HG02840 (cell line): ENCODE measurements around the gene RPH3AL.

Experiments
- ATAC-seq: cut with Tn5 transposase; IDR thresholded peaks from one replicate; pipeline ENCODE4 v1.9.1; 2021; ENCODE audit warnings: mild to moderate bottlenecking, moderate library complexity, moderate number of reproducible peaks; ENCODE audit not compliant: unreplicated experiment, low FRiP score

RPH3AL gene

GRCh38 chr17:352421-353212, at the start of gene RPH3AL:
Gene RPH3AL, minus strand, starts transcription at chr17:352807. Its CDS starts 25,264 bp downstream, at chr17:327543.
- no peak for ATAC-seq

- ATAC-seq, result no peak
Measured at GRCh38 chr17:400257-400656, 47.6 kb upstream of the RPH3AL start.

- no peak for ATAC-seq
Measured at GRCh38 chr17:396788-397187, 44.2 kb upstream of the RPH3AL start.

GRCh38 chr17:395974-396373, 43.4 kb upstream of the RPH3AL start:
- ATAC-seq, result no peak

- ATAC-seq, result no peak
Measured at GRCh38 chr17:395179-395578, 42.6 kb upstream of the RPH3AL start.

GRCh38 chr17:394718-395095, 42.1 kb upstream of the RPH3AL start:
- no peak for ATAC-seq

- no peak for ATAC-seq
Measured at GRCh38 chr17:393806-394717, 41.5 kb upstream of the RPH3AL start.

- no peak for ATAC-seq
Measured at GRCh38 chr17:391850-392249, 39.2 kb upstream of the RPH3AL start.

- no peak for ATAC-seq
Measured at GRCh38 chr17:390025-390424, 37.4 kb upstream of the RPH3AL start.

- no peak for ATAC-seq
Measured at GRCh38 chr17:388087-388486, 35.5 kb upstream of the RPH3AL start.

- no peak for ATAC-seq
Measured at GRCh38 chr17:386141-386876, 33.7 kb upstream of the RPH3AL start.

GRCh38 chr17:385836-386140, 33.2 kb upstream of the RPH3AL start:
- ATAC-seq, result no peak

- no peak for ATAC-seq
Measured at GRCh38 chr17:385178-385835, 32.7 kb upstream of the RPH3AL start.

GRCh38 chr17:384622-385177, 32.1 kb upstream of the RPH3AL start:
- ATAC-seq, result no peak

GRCh38 chr17:383771-384621, 31.4 kb upstream of the RPH3AL start:
- no peak for ATAC-seq

- ATAC-seq, result no peak
Measured at GRCh38 chr17:382644-383533, 30.3 kb upstream of the RPH3AL start.

- ATAC-seq, result no peak
Measured at GRCh38 chr17:381941-382643, 29.5 kb upstream of the RPH3AL start.

- no peak for ATAC-seq
Measured at GRCh38 chr17:381516-381915, 28.9 kb upstream of the RPH3AL start.
